ENCODE data around the gene ASTN2.

The ASTN2 gene

DNA sequence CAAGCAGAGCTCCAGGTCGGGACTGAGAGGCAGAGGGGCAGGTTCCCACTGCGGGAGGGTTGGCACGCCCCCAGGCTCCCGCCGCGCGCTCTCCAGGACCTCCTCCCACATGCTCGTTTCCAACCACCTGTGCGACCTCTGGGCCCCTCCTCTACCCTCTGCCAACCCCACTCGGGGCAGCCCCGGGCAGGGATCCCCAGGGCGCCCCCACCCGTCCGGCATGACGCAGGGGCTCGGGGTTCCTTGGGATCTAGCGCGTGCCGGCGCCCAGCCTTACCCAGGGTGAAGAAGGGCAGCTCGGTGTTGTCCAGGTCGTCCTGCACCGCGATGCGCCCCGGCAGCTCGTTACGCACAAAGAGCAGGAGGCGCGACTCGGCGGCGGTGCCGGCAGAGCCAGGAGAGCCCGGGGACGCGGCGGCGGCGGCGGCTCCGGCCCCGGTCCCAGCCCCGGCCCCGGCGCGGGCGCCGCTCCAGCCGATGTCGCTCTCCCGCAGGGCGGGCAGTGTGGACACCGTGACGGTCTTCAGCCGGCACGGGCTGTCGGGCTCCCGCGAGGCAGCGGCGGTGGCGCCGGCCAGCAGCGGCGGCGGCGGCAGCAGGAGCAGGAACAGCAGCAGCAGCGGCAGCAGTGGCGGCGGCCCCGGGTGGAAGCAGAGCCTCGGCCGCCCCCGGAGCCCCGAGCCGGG is 494 bp downstream of the ASTN2 start:
- no peak for DNase-seq

DNA sequence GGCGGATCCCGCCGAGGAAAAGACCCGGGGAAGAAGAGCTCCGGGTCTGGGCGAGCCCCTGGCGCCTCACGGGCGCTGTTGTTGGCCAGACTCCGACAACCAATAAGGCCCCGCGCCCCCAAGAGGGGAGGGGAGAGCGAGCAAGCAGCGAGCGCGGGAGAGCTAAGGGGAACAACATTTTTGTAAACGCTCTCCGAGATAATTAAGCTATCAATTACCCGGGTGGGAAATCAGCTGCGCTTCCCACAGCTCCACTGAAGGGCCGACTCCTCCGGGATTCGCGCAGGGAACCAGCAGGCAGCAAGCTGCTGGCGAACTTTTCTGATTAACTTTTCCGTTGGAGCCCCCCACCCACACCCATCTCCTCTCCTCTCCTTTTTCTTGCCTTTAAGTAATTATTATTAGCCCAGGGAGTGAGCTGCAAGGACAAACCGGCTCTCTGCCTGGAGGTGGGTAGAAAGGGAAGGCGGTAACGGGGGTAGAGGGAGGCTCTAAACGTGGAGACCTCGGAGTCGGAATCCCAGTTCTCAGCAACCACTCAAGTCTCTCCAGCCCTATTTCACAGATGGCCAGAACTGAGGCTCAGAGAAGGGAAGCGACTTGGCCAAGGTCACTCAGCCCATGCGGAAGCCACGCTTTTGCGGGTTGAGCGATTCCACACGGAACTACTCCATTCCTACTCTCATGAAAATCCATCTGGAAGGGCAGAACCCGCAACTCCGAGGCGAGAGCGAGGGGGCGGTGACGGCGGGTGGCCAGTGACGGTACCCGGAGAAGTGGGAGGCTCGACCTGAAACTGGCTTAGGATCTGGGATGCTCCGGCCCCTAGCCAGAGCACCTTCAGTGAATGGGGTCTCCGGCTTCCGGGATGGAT is 1.3 kb downstream of the ASTN2 start:
- DNase-seq, result no peak

DNA sequence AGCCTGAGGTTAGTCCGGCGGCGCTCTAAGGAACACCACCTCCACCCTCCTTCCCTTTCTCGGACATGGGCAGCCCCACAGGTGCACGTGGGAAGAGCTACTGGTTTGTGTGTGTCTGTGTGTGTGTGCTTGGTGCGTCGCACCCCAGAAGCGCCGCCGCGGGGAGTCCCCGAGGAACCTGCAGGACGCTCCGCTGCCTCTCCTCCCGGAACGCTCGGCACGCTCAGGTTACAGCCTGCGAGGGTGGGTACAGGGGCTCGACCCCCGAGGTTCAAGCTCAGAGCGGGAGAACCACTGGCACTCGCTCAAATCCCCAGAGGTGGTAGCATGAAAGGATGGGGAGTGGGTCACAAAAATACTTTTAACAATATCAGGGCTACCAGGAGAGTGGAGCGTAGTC is 2.0 kb downstream of the ASTN2 start:
- no peak for DNase-seq

DNA sequence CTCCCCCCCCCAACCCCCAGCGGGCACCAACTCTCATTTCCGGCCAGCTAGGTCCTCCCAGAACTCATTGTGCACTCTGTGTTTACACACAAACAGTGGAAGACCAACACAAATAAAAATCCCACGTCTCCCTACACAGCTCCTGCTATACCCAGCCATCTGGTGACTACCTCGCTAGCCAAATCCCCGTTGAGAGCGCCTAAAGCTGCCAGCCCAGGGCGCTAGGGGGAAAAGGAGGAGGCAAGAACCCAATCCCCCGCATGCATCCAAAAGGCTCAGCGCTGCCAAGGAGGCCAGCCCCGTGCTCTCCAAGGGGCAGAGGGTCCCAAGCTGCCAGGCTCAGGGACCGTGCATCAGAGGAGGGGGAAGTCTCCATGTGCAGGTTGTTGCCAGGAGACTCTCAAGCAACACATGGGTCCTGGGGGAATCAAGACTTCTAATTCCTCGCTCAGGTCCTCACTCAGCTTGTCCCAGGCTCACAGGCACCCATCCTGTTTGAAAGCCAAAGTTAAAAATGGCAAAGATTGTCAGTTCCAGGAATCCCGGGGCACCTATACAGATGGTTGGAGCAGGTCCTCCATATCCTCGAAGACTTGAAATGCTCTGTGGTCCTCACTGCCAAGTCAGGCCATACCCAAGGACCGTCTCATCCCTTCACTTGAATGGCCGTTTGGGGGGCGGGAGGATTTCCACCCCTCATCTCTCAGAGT is 2.7 kb downstream of the ASTN2 start:
- no peak for DNase-seq

DNA sequence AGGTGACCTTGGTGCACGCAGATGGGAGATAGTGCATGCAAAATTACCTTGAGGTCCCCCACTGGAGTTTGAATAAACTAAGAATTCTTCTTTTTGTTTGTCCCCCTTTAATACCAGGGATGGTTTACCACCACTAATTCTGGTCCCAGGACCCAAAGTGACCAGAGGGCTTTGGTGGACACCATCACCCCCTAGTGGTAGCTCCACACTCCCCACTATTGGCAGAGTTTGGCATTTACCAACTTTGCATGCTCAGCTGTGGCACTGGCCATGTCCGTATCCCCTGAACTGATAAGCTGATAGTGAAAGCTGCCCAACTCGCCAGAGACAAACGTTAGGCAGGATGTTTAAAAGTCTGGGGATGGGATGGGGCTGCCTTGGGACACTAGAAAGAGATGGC is 3.3 kb downstream of the ASTN2 start:
- peak in 1 of 2 donors; percentile 18 for DNase-seq

DNA sequence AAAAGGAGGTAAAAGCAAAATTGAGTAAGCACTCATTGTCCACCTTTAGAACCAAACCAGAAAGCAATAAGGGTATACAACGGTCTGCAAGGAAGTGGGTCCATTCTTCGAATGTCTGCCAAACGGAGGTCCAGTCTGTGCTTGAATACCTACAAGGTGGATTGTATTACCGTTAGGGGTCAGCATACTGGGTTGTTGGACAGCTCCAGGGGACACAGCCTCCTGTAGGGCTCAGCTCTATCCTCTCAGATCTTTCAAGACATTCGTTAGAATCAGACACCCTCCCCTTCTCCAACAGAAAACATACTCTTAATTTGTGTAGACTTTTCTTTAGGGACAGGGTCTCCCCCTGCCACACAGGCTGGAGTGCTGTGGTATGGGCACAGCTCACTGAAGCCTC is 5.5 kb downstream of the ASTN2 start:
- no peak for DNase-seq

DNA sequence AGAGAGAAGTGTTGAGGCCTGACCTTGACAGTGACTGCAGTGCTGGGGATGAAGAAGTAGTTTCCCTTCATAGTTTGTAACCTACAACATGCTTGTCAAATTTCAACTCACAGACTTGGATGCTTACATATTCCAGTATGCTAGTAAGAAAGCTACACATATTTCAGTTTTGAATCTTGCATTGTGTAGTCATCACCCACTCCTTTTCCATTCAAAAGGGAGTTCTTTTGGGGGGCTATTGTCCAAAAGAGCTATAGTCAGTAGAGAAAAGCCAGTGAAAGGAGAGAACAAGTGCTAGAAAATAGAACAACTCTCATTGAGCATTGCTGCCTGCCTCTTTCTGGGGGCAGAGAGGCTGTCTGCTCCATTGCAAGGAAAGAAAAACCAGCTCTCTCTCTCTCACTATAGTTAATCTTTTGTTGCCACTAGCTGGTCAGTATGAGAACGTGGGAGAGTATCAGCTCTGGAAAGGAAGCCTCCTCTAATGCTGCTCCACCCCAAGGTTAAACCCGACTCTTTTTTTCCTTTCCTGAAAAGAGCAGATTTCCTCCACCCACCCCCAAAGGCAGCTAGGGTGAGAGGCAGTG is 7.3 kb downstream of the ASTN2 start:
- no peak for DNase-seq

DNA sequence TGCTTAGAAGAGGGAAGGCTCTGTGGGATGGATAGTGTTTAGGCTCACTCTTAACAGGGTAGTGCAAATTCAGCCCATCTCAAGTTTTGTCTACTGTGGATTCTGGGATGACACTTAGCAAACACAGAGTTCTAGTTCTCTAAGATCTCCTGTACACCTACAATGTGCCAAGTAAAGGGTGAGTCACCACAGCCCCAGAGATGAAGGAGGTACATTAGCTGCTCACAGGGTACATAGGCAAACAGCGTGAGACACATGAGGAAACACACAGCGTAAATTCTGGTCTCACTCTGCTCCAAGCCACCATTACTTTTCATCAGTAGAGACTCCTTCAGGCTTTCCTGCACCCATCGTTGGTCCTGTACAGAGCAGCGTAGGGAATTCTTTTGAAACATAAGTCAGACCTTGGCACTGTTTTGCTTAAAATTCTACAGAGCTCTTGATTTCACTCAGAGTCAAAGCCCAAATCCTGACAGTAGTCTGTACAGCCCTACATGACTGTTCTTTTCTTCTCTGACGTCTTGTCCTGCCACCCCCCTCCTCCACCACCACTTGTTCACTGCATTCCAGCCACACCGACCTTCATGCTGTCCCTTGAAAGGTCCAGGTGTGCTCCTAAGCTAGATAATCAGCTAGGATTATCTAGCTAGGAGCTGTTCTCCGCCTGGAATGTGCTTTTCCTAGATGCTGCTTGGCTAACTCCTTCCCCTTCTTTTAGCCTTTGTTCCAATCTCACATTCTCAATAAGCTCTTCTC is 8.7 kb downstream of the ASTN2 start:
- no peak for DNase-seq

DNA sequence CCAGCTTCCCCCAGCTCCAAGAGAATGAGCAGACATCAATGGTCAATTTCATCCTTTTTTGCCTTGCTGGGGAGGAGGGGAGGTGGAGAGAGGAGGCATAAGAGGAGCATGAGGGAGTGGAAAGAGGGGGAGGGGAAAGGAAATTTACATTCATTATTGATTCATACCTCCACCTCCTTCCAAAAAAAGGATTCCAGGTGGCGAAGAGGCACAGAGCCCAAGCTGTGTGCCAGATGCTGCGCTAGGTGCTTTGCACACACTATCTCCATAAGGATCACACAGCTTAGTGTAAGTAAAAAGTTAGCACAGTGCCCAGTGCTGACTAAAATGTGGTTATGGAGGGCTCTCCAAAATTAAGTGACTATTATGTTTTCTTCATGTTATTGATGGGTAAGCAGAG is 11.0 kb downstream of the ASTN2 start:
- no peak for DNase-seq

DNA sequence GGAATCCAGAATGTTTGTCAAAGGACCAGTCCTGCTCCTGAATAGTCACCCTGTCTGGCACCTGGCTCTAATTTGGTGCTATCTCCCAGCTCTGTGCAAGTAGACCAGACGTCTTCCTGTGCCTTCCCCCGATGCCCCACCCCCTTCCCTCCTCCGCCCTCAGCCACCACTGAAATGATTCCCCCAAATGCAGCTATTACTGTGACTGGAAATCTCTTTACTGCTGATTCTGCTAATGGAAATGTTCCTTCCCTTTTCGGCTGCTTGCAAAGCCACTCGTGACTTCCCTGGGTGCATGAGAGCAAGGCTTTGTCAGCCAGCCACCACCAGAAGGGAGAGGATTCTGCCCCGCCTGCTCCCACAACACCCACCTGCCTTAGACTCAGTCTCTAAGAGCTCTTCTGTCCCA is 11.4 kb downstream of the ASTN2 start:
- peak; percentile 2 to 39 for DNase-seq

DNA sequence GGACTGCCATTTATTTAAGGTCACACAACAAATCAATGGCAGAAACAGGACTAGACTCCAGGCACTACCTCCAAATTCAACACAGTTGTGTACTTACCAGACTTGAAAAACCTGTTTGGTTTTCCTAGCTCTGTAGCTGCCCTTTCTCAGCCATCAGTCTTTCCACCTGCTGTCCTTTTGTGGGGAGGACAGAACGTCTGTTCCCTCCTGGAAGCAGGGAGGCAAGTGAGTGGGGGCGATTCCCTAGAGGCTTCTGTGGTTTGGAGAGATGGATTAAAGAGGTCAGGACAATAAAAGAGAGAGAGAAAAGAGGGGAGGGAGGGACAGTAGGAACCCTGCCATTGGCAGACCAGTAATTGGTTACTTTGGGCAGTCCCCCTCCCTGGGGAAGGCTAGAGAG is 14.7 kb downstream of the ASTN2 start:
- no peak for DNase-seq

DNA sequence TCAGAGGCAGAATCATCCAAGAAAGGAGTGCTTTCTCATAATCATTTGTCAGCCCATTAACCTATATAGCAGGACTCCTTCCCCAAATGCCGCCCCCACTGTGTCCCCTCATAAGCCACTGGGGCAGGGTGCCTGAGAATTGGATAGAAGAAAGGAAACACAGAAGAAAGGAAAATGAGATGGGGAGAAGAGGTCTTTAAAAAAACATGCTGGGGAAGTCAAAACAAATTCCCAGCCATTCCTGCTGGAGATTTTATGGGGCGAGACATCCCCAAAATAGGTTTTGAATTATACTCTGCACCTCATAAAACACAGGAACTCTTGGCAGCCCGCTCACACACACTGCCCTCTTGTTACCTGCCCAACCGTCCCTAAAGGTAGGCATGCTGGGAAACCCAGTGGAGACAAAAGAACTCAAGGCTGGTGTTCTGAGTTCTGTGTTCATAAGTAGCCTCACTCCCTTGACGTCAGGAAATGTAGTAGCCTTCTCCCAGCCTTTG is 19.7 kb downstream of the ASTN2 start:
- no peak for DNase-seq

DNA sequence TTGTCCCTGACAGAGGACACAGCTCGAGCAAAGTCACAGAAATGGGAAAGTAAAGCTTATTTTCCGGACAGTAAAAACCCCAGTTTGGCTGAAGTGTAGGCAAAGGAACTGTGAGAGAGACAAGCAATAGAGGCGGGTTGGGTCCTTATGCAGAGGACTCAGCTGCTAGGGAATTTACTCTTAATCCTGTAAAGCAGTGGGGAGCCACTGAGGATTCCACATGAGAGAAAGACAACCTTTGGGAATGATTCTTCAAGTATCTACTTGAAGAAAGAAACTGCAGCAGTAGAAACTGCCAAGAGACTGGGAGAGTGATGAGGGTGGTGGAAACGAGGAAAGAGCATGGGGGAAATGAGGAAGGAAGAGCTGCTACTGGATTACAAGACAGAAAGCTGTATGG is 20.2 kb downstream of the ASTN2 start:
- no peak for DNase-seq

DNA sequence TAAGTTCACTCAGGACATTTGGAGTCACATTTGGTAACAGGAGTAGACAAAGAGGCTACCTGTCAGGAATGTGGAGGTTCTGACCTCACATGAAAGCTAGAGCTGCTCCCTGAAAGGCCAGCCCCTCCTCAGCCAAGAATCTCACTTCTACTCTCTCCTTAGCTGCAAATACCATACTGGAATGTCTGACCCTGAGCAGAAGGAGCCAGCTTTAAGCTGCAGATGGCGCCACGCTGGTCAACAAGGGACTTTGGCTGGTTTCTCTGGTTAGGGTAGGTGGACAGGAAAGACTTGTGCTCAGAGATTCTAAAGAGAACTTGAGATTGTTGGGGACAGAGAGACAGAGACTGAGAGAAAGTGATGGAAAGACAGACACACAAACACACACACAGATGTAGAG is 21.9 kb downstream of the ASTN2 start:
- DNase-seq, result no peak

DNA sequence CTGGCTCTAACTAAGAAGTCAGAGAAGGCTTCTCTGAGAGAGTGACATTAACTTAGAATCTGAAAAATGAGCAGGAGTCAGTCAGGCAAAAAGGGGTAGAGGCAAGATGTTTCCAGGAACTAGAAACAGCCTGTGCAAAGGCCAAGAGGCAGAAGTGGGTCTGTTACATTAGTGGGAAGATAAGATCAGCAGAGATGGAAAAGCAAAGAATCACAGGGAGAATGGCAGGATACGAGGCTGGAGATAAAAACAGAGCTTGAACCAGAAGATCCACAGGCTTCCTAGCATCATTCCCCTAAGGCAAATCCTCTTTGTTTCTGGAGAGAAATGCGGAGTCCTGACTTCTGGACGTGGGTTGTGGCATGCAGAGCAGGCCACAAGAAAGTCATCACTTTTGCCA is 27.4 kb downstream of the ASTN2 start:
- DNase-seq, result no peak

DNA sequence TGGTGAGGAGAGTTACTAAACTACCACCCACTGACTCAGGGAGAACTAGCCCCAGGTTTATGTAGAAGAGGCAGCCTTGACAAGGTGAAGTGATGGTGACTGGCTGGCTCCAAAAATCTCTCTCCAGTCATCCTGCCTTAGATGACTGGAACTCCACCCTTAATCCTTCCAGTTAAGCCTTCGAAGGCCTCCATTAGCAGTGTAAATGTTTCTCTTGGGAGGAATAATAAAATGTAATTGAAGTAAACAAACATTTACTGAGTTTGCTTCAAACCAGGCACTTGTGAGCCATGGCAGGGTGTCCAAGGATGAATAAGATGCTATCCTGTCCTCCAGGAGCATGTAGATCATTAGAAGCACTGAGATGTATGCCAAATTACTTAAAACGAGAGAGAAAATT is 35.5 kb downstream of the ASTN2 start:
- no peak for DNase-seq

DNA sequence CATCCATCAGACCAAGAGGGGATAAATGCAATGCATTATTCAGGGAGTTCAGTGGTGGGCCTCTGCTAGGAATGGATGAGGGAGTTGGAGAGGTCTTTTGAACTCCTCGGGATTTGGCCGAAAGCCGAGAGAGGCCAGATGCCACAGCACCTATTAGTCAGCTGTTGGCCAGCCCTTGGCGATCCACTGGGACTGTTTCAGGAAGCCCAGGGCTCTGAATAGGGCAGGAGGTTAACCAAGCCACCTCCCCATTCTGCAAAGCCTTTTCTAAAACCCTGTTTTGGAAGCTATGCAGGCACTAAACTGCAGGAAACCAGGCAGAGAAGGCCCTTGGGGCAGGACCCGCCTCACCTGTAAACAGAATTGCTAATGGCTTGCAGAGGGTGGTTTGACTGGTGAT is 37.8 kb downstream of the ASTN2 start:
- DNase-seq, result no peak

DNA sequence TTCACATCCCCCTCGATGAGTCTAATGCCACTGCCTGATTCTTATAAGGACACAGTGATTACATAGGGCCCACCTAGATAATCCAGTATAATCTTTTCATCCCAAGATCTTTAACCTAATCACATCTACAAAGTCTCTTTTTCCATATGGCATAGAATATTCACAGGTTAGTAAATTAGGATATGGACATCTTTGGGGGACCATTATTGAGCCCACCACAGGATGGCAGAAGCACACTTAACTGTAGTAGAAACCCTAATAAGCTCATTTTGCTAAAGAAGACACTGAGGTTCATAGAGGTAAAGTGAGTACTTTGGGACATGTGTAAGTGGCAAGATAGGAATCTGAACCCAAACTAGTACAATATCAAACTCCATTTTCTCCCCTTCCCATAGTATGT is 38.9 kb downstream of the ASTN2 start:
- no peak for DNase-seq

DNA sequence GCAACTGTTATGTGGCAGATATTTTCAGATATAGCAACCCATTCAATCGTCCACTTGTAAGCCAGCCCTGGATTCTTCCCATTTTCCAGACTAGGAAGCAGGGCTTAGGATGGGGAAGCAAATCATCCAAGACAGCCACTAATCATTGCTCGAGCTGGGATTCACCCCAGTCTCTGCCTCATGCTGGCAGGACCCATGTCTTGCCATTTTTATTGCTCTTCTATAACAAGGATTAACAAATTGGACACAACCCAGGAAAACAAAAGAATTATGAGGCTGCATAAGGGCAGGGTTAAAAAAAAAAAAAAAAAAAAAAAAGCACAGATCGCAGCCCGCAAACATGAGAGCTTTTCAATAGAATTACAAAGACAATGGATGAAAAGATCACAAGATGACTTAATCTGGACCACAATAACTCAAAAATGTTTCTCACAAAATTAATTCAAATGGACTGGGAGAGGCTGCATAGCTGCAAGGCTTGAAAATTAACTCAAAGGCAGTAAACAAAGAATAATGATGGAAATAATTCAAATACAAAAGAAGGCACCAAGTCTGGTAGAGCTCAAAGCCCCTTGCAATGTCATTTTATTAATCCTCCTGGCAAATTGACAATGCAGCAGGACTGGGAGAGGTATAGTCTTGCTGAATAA is 40.7 kb downstream of the ASTN2 start:
- no peak for DNase-seq

DNA sequence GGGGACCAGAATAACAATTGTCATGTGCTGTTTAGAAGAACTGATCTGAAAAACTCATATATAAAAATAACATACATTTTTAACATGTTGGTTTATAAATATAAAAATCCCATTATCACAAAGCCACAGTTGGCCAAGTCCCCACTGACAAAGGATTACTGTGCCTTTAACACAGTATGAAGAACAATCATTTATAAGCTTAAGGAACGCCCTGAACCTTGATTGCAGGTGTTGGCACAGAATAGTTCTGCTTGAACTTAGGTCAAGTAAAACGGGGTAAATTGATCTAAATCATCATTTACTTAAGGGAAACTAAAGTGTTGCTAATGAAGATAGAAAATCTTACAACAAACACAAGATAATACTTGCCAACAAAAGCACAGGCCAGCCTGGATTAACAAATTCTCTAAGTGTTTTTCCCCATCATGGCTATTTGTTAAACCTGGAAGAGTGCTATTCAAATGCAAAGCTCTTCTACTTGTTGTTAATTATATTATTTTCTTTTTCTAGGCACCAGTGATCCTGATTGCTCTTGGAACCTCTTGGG is 46.1 kb downstream of the ASTN2 start:
- no peak for DNase-seq

DNA sequence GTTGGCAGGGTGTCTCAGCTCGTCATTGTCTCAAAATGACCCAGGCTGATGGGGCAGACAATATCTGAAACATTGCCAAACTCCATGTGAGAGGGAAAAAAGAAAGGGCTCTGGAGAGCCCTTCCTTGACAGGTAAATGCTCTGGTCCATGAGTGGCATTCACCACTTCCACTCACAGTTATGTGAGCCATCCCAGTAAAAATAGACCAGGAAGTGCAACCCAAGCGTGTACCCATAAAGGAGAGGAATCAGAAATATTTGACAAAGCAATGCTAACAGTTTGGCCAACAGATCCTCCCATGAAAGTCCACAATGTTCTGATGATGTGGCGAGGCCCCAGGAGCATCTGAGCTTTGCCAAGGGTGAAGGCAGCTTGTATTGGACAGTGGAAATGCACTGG is 49.4 kb downstream of the ASTN2 start:
- no peak for DNase-seq

DNA sequence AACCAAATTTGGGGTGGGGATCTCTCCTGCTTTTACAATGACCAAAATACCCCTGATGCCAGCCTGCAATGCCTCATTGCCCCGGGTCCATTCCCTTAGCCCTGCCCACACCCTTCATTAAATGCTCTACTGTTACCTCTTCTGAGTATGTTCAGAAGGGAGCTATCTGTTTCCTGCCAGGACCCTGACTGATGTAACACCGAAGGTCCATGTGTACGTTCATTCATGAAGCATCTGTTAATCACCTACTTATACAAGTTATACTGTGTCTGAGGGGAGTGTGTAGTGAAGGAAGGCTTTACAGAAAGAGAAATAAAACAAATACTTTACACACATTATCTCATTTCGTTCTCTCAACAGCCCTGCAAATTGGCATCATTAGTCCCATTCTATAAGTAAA is 51.9 kb downstream of the ASTN2 start:
- no peak for DNase-seq
